AG09309 (cell line): Measurements from ENCODE around the gene APOL5.

Experiments
- DNase-seq: peaks from one replicate; pipeline ENCODE4 v3.0.0-alpha.2; 2010; ENCODE audit warnings: low read depth
- H3K4me3 ChIP-seq: 2 replicates; pipeline ENCODE4 v1.5.1; 2011; ENCODE audit warnings: mild to moderate bottlenecking, low read depth, low read length, moderate library complexity; ENCODE audit not compliant: control insufficient read depth
- CTCF ChIP-seq: IDR thresholded peaks from 2 replicates; pipeline ENCODE4 v1.5.1; 2011; ENCODE audit warnings: mild to moderate bottlenecking, low read depth, low read length, inconsistent platforms; ENCODE audit not compliant: insufficient read depth, control insufficient read depth; ENCODE audit errors: missing control alignments

Gene APOL5

DNA sequence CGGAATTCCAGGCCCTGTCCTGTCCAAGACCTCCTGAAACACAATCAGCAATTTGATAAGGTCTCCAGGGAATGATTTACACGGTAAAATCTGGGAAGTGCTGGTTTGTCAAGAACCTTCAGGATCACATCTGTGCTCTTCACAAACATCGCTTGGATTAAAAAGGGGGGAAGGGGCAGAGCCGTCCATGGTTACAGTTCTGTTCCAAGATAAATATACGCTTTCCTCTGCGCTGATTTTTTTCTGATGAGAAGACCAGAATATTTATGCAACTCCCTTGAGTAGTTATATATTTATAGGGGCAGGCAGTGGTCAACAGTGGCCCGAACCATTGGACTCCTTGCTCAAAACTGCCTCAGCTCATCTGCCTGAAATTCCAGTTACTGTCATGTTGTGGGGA is 9.2 kb upstream of the APOL5 start:
- no peak for DNase-seq
- no peak overlapping the region for H3K4me3 ChIP-seq
- TF ChIP-seq CTCF, result no peak

DNA sequence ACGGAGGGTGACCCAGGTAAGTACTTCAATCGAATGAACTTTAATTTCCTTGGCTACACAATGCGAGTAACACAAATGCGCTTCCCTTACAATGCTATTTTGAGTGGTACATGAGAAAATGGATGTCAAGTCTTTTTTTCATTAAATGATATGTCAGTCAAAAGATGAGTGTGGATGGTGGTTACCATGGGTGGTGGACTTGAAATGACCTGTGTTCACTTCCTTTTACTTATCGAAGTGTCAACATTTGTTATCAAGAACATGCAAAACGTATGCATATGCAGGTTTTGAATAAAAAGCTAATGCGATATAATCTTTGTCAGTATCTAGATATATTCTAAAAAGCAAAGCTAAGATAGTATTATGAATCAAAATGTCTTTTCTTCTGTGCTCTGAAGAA is 8.8 kb upstream of the APOL5 start:
- H3K4me3 ChIP-seq, result no peak overlapping the region
- no peak for DNase-seq
- no peak for TF ChIP-seq CTCF

GRCh38 chr22:35711336-35711735 is 6.3 kb upstream of the APOL5 start:
- no peak overlapping the region for H3K4me3 ChIP-seq
- no peak for TF ChIP-seq CTCF
- no peak for DNase-seq

- no peak for TF ChIP-seq CTCF
- no peak for DNase-seq
- H3K4me3 ChIP-seq, result no peak overlapping the region
Measured at GRCh38 chr22:35712672-35713071, 5.0 kb upstream of the APOL5 start.

- no peak for TF ChIP-seq CTCF
- no peak for DNase-seq
- no peak overlapping the region for H3K4me3 ChIP-seq
Measured at GRCh38 chr22:35719212-35719875, 1.7 kb downstream of the APOL5 start.

DNA sequence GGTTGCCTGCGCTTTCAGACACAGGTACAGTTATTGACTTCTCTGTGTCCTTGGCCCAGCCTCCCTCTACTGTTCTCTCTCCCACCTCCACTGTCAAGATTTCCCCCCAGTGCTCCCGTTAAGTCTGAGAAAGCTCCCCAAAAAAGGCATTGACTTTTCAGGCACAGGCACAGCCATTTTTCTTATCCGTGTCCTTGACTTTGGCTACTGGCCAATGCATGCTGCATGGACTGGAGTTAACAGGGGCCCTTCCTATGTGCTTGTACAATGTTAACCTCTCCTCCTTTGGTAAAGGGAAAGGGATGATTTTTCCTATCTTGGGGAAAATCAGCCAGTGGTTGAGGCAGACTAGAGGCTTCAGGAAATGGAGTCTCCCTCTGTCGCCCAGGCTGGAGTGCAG is 4.3 kb downstream of the APOL5 start:
- no peak for DNase-seq
- no peak for TF ChIP-seq CTCF
- H3K4me3 ChIP-seq, result no peak overlapping the region

DNA sequence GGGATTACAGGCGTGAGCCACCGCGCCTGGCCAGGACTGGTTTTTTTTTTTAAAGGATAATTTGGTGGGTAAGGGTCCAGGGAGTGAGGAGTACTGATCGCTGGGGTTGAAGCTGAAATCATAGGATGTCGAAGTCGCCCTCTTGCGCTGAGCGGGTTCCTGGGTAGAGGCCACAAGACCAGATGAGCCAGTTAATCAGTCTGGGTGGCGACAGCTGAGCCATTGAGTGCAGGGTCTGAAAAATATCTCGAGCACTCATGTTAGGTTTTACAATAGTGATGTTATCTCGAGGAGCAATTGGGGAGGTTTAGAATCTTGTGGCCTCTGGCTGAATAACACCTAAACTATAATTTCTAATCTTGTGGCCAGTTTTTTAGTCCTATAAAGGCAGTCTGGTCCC is 7.8 kb downstream of the APOL5 start:
- no peak for TF ChIP-seq CTCF
- no peak for DNase-seq
- H3K4me3 ChIP-seq, result no peak overlapping the region
